ENCODE results near the gene BCR. TPM values are rescaled to one million over a fixed set of nuclear protein-coding genes. Genes with fewer than 3 reads are reported as not detected.

BCR gene
- total and polyA plus RNA-seq, 2 of the 4 experiments (the other 2 are of a cell fraction) = 28.9 to 44.6 TPM

- no peak for TF ChIP-seq RFX5 (IDR thresholded peaks at IDR 0.05; ENCODE audit: low read depth, low read length)
These were observed 76.9 kb downstream of the BCR start (continued) for GRCh38 chr22:23256986-23257888.

GRCh38 chr22:23257889-23258825 lies 77.8 kb downstream of the BCR start:
- no peak overlapping the region for H3K56ac ChIP-seq (ENCODE audit: extremely low read depth, insufficient read depth, low read length)
- no peak overlapping the region for H2BK120ac ChIP-seq (ENCODE audit: low read depth, low read length)
- H3K23ac ChIP-seq (ENCODE audit: low read depth, low read length) = no peak overlapping the region
- no peak overlapping the region for H4K91ac ChIP-seq (ENCODE audit: insufficient read depth, low read depth, low read length)
- H3K4ac ChIP-seq (ENCODE audit: low read depth, low read length) = no peak overlapping the region
- in situ Hi-C loops (cut with MboI; ENCODE audit: low sequenced_read_pairs) = no loop called here
- peaks cover 0 to 19% of the 10 kb centered on the region in 2 experiments; a peak in 2 of 4 replicates for H3K79me1 ChIP-seq (ENCODE audit: low read depth in 1 of 2, low read length in 2 of 2)
- BruUV-seq (replicated peaks) = no TSS peak
- dilution Hi-C loops (cut with HindIII; ENCODE audit: low sequenced_read_pairs, unreplicated experiment) = no loop called here
- no peak overlapping the region for H2AK5ac ChIP-seq (ENCODE audit: low read depth, low read length)
- no peak overlapping the region for H2AK9ac ChIP-seq (replicated peaks; ENCODE audit: low read depth, low read length, poor library complexity)
- H2AFZ ChIP-seq (replicated peaks; ENCODE audit: low read length, poor library complexity) = no peak overlapping the region
- no peak overlapping the region for H3K14ac ChIP-seq (replicated peaks; ENCODE audit: low read depth, low read length)
- no peak for ATAC-seq (ENCODE audit: low read depth)
- 94% methylated on average over 10 of the region's 15 CpGs; no CpG with 5 or more reads in 1 of the 2 experiments for WGBS, 2 experiments (ENCODE audit: extremely low coverage in 2 of 2, insufficient read length in 1 of 2)
- ChIA-PET POLR2A (ENCODE audit: unreplicated experiment) (no interaction called here), CTCF (no interaction called here)
- no peak for DNase-seq
- H2BK15ac ChIP-seq (ENCODE audit: low read depth, low read length) = no peak overlapping the region
- H2BK20ac ChIP-seq (ENCODE audit: low read depth, low read length) = no peak overlapping the region
- TF ChIP-seq MXI1 (IDR thresholded peaks at IDR 0.05; ENCODE audit: borderline replicate concordance, low read depth, low read length) (no peak), RAD21 (IDR thresholded peaks at IDR 0.05; ENCODE audit: low read length) (no peak), SMC3 (IDR thresholded peaks at IDR 0.05; ENCODE audit: low read depth, low read length) (no peak), ELK1 (IDR thresholded peaks at IDR 0.05; ENCODE audit: borderline replicate concordance, low read depth, low read length) (no peak), NFE2L2 (IDR thresholded peaks at IDR 0.05; ENCODE audit: low read depth, low read length) (no peak), MAFK (IDR thresholded peaks at IDR 0.05; ENCODE audit: low read depth, low read length) (no peak), CEBPB (IDR thresholded peaks at IDR 0.05; ENCODE audit: low read depth, low read length) (no peak), CTCF (conservative IDR thresholded peaks at IDR 0.05; ENCODE audit: low read depth, low read length) (no peak), RFX5 (IDR thresholded peaks at IDR 0.05; ENCODE audit: low read depth, low read length) (no peak), MAZ (IDR thresholded peaks at IDR 0.05; ENCODE audit: borderline replicate concordance, low read depth, low read length) (no peak)
- no peak overlapping the region for H3K9ac ChIP-seq (ENCODE audit: low read depth, low read length)
- H3K9me3 ChIP-seq (ENCODE audit: control insufficient read depth, insufficient read depth, low read length) = no peaks in the 10 kb centered on the region
- H3K4me3 ChIP-seq (ENCODE audit: insufficient read depth, low read depth, low read length) = no peak overlapping the region
- H4K5ac ChIP-seq (ENCODE audit: low read depth, low read length) = no peak overlapping the region
- peaks cover 41% of the 10 kb centered on the region for H3K36me3 ChIP-seq (ENCODE audit: control insufficient read depth, insufficient read depth, low read length)
- intact Hi-C loops (cut with micrococcal nuclease) = no loop called here
- H4K8ac ChIP-seq (ENCODE audit: low read depth in 2 of 2, low read length in 2 of 2) = no peak overlapping the region
- H3K4me1 ChIP-seq (ENCODE audit: control insufficient read depth, insufficient read depth, low read length) = peaks cover 5% of the 10 kb centered on the region; the same call in 1 of the 2 replicates
- H3K27ac ChIP-seq (ENCODE audit: insufficient read depth, low read length) = no peak overlapping the region
- peaks cover 22% of the 10 kb centered on the region for H4K20me1 ChIP-seq (ENCODE audit: insufficient read depth, low read length)
- H3K18ac ChIP-seq (ENCODE audit: low read depth, low read length) = no peak overlapping the region
- H3K4me2 ChIP-seq (ENCODE audit: low read depth, low read length) = no peak overlapping the region
- no peak overlapping the region for H2BK5ac ChIP-seq (ENCODE audit: low read depth, low read length, poor library complexity, severe bottlenecking)
- peaks cover 17% of the 10 kb centered on the region for H3K9me1 ChIP-seq (ENCODE audit: insufficient read depth, low read length)
- H3K27me3 ChIP-seq (ENCODE audit: control insufficient read depth, insufficient read depth, low read length) = no peaks in the 10 kb centered on the region

Data from IMR-90 (cell line).